Fibroblast of peridontal ligament (primary cell): Measurements from ENCODE around the gene ARIH2.
A peak's percentile ranks its signal among the peaks of the same experiment; 100 is the strongest.

Experiments used
- DNase-seq: peaks from one replicate; pipeline ENCODE4 v3.0.0-alpha.2; 2010; ENCODE audit errors: extremely low read depth

ARIH2 gene

DNA sequence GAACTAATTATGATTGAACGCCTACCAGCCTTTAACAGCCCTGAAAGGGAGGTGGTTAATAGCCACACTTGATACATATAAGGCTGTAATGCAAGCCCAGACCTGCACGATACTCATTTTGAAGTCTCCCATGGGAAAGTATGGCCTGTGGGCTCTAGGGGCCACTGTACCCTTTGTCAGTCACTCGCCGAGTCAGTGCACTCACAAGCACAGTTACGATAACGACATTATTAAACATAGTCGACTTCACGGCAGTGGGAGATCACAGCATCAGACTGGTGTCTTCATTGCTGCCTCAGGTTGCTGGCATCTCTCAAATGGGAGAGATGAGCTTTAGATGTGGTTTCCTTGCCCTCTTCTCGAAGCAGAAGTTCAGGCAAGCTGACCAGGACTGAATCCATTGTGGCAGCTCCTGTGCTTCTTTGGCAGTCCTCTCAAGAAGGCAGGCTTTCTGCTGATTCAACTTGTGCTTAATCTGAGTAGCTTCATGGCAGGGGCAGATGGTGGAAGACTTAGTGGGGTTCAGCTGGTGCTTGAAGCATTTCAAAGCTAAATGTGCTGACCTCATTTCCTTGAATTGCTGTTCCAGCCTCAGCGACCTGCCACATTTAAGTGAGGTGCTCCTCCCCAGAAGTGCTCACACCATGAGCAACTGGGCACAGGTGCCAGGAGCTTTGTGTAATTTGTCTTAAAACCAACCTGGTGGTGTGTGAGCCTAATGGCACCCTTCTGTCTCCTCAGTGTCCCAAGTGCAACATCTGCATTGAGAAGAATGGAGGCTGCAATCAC is 55.6 kb downstream of the ARIH2 start:
- no peak for DNase-seq

DNA sequence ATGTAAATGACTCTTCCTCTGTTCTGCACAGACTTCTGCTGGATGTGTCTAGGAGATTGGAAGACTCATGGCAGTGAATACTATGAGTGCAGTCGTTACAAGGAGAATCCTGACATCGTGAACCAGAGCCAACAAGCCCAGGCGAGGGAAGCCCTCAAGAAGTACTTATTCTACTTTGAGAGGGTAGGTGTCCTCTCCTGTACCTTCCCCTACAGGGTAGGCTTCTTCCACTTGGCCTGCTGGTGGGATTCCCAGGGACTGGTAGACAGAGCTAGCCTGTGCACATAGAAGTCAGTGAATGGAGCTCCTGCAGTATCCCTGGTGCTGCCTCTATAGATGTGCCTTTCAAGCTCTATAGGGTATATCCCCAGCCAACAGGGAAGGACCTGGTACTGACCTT is 60.8 kb downstream of the ARIH2 start:
- DNase-seq = no peak

DNA sequence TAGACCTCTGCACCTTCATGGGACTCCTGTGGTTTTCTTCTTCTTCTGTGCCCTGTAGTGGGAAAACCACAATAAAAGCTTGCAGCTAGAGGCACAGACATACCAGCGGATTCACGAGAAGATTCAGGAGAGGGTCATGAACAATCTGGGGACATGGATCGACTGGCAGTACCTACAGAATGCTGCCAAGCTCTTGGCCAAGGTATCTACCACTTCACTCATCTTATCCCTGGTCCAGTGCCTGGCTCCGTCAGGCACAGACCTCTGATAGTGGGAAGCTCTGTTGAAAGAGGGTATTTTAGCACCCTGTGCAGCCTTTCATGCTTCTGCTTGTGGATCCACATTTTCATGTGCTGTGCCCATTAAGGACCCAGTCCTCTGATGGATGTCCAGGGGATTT is 61.7 kb downstream of the ARIH2 start:
- DNase-seq = no peak

DNA sequence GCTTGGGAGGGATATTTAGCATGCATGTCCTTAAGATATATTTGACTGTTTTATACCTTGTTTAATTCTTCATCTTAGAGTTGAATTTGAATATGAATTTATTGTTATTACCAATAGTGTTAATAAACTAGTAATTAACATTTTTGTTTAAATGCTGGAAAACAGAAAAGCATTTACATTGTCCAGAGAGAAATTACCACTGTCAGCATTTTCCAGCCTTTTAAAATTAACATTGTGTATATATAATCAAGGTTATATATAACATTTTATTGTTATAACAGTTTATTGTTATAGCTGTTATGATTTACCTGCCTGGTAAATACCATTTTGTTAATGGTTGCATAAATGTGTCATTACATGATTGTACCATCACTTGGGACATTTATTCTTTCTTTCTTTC is 63.4 kb downstream of the ARIH2 start:
- DNase-seq = no peak

DNA sequence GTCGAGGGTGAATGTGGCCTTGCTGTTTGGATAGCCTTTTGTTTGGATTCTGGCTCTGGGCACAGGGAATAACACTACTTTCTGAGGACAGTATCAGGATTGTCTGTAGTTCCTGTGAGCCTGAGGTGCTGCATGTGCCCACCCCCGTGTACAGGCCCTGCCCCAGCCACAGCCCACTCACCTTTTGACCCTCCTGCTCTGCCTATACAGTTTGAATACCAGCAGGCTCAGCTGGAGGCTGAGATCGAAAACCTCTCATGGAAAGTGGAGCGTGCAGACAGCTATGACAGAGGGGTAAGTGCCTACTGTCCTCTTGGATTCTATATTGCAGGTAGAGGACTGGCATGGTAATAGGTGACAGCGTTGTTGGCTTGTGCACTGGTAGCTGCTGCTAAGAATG is 64.0 kb downstream of the ARIH2 start:
- no peak for DNase-seq

DNA sequence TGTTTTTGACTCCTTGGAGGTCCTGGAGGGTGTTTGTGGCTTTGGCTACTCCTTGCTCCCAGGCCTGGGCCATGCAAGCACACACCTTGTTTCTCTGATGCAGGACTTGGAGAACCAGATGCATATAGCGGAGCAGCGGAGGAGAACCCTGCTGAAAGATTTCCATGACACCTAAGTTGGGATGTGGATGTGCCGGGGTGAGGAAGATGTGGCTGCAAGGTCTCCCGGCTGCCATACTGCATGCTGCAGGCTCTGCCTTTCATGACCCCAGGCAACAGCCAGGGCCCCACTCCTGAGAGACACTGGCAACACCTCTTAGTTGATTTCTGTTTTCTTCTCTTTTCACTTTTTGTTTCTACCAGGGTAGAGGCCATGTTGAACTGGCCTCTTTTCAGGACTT is 64.5 kb downstream of the ARIH2 start:
- no peak for DNase-seq

DNA sequence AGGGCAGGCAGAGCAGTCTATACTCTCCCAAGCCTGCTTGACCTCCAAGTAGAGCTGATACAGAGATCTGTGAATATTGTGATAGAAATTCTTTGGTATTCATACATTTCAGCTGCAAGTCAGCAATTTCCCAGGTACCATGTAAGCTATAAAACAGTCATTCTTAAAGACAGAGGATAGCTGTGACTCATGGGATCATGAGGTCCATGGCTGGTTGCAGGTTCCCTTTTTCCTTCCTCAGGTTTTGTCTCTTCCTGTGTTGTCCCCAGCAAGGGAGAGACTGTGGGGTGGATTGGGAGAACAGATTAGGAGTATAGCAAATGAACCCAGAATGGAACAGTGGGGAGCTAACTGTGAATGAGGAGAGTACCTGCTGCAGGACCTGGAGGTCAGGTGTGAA is 66.0 kb downstream of the ARIH2 start:
- DNase-seq = no peak

DNA sequence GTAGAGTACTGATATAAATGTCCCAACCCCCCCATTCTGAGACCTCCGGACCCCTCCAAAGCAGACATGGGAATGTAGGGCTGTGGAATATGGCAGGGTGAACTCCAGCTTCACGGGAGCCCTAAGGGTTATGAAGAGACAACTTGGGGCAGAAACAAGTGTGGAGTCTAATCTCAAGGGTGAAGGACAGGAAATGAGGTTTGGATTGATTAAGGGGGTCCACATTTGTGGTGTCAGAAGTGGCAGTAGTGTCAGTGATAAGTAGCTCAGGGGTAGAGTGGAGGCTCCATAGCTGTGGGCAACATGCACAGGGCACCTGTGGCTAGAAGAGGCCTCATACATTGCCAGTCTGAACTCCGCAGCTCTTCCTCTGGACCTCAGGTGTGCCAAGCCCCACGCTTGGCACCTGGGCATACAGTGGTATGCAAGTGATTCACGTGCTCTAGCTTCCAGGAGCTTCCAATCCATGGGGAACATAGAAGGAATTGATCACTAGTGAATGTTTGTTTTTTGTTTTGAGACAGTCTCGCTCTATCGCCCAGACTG is 67.3 kb downstream of the ARIH2 start:
- no peak for DNase-seq

DNA sequence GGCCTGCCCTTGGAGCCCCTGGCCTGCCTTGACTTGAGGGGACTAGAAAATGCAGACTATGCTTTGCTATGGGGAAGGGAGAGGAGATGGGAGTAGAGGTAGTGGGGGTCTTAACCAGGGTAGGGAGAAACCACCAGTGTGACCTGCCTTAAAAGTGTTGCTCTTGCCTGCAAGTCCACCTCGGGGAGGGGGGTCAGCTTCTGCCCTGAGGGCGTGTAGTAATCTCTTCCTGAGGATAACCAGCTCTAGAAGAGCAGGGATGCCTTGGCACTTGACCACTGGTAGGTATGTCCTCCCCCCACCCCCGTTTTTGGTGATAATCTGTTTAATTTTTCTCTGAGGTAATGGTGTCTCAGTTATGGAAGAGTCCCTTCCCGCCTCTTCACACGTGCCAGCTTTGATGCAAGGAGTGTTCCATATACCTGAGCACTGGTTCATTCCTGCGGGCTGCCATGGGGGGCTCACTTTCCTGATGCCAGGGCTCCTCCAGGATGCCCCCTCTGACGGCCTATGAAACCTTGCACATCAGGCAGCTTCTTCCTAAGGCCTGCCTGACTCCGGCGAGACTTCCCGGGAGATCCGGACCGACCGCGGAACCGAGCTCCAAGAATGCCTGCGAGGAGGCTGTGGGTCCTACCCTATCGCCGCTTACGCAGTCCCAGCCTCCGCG is 70.6 kb downstream of the ARIH2 start:
- no peak for DNase-seq

DNA sequence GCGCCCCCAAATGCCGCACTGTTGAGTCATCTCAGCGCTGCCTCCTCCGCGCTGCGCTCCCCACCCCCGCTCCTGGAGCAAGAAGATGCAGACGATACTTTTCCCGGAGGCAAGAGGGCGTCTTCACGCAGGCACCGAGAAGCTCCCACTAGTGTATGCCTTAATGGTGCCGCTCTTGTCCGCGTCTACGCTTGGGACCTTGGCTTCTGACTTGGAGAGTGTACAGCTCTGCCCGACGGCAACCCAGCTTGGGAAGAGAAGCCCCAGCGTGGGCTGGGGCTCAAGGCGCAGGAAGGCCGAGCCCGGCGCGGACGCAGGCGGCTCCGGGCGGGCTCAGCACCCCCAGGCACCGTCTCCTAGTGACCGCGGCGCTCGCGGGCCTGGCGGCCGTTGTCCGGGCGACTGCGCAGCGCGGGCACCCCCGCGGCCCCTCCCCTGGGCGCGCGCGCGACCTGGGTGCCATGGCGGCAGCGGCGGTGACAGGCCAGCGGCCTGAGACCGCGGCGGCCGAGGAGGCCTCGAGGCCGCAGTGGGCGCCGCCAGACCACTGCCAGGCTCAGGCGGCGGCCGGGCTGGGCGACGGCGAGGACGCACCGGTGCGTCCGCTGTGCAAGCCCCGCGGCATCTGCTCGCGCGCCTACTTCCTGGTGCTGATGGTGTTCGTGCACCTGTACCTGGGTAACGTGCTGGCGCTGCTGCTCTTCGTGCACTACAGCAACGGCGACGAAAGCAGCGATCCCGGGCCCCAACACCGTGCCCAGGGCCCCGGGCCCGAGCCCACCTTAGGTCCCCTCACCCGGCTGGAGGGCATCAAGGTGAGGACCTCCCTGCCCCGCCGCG is 71.4 kb downstream of the ARIH2 start, which contains the start of gene P4HTM:
TSS of gene P4HTM (plus strand) at position 446 of the 840 bp plus-strand sequence. CDS start at position 462, 16 bp downstream.
- DNase-seq = peak; percentile 92

DNA sequence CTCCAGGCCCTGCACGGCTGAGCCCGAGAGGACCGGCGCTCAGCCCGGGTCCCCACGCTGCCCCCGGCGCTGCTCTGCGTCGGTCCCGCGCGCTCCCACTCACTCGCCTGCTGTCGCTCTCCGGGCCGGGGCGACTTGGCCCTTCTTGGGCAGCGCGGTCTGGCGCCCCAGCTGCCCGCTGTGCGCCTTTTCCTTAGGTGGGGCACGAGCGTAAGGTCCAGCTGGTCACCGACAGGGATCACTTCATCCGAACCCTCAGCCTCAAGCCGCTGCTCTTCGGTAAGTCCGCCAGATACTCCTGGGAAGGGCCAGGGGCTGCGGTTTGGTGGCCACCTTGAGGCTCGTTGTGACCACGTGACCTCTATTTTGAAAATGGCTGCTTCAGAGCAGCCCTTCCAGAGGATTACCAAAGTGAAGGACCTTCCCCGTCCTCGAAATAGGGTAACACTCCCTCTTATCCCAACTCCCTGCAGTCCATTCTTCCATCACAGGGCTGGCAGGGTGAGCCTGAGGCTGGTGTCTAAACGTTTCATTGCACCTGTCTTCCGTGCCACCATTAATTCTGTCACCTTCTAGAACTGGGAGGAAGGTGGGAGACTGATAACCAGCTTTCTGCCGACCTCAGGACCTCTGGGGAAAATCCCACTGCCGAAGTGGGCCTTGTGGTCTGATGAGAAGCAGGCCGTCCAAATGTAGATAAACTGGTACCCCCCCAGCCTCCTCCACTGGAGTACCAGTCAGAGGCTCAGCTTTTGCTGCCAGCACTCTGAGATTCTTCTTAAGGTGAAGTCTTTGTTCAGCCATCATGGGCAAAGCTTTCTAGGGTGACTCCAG is 72.2 kb downstream of the ARIH2 start:
- no peak for DNase-seq

DNA sequence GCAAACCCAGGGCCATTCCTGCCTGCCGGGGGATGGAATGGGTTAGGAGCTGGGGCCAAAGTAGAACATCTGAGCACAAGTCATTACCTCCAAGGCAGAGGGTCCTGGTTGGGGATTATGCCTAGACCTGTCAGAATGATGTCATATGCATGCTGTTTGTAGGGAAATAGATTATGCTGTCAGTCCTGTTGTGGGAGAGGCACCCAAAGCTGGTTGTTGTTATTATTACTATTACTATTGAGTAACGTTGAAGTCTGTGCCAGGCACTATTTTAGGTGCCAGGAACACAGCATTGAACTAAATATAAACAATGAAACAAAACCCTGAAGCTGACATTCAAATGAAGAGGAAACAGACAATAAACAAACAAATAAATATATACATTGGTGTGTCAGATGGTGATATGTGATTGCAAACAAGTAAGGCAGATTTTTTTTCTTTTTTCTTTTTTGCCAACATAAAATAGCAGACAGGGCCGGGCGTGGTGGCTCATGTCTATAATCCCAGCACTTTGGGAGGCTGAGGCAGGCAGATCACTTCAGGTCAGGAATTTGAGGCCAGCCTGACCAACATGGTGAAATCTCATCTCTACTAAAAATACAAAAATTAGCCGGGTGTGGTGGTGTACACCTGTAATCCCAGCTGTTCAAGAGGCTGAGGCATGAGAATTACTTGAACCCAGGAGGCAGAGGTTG is 73.4 kb downstream of the ARIH2 start:
- DNase-seq = no peak

DNA sequence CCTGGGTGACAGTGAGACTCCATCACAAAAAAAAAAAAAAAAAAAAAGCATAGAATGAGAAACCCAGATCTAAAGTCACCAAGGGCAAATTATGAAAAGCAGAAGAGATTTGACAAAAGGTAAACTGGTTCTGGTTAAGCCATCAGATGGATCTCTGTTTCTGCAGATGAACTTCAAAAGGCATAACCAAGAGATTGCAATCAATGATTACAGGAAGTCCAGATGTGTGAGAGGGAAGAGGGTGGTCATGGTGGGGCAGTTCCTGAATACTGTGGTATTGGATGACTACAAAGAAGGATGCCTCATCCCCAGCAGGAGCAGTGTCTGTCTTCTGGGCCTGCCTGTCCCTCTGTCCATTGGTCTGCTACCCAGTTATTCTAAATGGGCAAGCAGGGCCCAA is 75.2 kb downstream of the ARIH2 start:
- no peak for DNase-seq

DNA sequence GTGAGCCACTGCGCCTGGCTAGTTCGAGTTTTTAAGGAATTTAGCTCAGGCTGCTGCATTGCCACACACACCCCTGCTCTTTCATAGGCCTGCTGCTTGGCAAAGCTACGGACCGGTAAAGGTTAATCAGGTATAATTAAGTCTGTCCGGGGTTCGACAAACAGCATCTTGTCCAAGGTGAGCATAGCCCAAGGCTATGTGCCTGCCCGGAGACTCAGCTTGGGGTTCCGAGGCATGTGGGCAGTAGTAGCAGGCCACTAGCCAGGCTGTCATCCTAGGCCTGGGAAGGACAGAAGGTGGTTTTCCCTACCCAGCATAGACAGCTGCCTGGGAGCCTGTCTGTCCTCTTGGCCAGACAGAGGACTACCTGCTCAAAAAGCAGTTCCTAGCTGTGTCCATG is 78.0 kb downstream of the ARIH2 start:
- DNase-seq = no peak

DNA sequence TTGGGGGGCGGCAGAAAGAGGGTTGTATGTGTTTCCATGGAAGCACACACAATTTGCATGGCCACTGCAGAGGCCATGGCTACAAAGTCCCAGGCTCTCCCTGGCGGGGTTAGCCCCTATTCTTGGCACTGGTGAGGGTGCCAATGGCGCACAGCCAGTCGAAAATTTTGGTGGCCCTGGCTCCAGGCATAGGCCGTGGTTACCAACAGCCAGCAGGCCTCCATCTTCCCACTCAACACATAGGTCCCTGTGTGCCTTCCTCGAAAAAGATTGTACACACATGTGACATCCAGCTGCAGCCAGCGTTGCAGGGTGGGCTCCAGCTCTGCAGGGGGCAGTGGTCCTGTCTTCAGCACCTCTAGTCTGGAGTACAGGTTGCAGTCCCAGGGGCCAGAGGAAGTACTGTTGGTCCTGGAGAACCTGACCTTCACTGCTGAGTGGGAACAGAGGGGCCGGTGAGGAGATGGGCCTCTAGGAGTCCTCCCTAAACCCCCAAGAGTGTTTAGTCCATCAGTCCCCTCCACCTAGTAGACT is 78.5 kb downstream of the ARIH2 start:
- DNase-seq = no peak

DNA sequence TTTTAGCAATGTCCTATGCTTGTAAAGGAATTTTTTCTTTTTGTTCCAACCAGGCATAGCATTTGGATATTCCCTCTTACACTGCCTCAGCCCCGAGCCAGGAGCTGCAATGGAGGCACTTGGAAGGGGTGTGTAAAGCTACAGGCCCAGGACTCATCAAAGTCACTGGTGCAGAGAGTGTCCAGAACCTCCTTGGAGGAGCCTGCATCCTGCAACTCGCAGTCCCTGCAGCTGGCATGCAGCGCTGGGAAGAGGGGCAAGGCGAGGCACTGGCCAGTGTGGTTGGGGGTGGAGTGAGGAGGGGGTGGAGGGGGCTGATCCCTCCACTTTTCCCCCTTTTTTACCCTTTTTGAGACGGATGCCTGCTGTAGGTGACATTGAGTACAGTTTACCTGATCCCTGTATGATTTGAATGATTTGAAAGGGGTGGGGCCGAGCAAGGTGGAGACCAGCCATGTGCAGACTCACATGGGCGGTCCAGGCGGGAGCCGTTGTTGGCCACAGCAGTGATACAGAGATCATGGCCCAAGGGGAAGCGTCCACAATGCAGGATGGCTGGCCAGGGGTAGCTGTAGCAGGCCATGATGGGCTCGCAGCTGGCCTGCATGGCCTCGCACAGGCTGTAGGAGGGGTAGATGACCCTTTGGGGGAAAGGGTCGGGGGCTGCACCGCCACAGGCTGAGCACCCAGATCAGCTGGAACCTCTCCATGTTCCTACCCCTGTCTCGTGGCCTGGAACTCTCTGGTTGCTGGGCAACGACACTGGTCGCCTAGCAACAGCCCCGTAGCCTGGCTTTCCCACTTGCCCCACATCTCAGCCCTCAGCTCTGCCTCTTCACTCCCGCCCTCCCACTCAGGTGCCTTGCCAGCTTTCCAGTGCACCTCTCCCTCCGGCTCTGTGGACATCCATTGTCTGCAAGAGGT is 79.3 kb downstream of the ARIH2 start:
- DNase-seq = no peak

DNA sequence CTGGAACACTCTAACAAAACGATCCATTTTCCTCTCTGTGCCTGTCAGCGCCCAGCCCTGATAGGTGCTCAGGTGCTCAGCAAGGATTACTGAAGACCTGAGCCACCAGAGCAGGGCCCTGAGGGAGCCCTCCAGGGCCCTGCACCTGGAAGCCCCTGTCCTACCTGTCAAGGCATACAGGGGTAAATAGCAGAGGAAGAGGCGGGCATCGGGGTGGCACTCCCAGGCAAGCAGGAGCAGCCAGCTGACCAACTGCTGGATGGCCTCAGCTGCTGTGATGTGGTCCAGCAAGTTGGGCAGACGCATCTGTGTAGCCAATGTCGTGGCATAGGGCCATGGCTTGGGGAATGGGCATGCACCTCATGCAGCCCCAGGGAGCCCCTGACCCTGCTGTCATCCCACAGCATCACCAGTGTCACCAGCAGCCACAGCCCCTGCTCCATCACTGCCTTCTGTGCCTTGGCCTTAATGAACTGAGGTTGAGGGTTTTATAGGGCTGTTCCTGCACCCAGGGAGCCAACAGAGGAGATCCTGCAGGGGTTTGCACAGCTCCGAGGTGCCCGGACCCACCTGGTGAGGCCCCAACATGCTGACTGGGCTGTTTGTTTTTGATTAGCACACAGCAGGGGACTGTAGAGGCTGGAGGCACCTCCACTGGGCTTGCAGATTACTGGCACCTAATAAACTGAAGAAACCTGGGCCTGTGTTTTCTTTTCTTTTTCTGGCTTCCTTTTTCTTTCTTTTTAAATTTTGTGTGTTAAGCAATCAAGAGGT is 80.6 kb downstream of the ARIH2 start:
- DNase-seq = no peak

DNA sequence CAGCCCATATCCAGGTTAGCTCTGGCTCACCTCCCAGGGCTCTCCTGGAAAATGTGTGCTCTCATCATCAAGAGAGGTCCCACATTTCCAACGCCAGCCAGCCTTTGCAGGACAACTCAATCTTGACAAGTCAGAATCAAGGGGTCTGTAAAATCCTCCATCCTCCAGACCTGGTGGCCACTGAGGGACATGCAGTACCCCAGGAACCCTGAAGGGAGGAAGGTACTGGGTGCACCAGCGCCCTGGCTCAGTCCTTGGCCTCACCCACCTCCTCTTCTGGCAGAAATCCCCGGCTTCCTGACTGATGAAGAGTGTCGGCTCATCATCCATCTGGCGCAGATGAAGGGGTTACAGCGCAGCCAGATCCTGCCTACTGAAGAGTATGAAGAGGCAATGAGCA is 82.5 kb downstream of the ARIH2 start:
- DNase-seq = no peak
